ENCODE measurements around the gene SEC14L3.

DNA sequence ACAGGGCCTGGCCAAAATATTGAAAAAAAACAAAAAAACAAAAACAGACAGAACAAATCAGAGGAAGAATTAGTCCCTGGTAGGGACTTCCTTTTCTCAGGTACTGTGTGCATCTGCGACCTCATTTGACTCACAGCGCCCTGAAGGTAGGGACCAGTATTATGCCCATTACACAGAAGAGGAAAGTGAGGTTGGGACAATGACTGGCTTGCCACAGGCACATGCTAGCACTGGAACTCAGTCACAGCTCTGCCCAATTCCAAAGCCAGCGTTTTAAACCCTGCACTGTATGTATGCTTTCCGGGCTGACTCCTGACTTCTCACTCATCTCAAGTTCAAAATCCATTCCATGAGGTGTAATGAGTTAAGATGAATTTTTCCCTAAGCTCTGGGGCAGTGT, 30.3 kb upstream of the SEC14L3 start:
- TF ChIP-seq, protein P1, sequence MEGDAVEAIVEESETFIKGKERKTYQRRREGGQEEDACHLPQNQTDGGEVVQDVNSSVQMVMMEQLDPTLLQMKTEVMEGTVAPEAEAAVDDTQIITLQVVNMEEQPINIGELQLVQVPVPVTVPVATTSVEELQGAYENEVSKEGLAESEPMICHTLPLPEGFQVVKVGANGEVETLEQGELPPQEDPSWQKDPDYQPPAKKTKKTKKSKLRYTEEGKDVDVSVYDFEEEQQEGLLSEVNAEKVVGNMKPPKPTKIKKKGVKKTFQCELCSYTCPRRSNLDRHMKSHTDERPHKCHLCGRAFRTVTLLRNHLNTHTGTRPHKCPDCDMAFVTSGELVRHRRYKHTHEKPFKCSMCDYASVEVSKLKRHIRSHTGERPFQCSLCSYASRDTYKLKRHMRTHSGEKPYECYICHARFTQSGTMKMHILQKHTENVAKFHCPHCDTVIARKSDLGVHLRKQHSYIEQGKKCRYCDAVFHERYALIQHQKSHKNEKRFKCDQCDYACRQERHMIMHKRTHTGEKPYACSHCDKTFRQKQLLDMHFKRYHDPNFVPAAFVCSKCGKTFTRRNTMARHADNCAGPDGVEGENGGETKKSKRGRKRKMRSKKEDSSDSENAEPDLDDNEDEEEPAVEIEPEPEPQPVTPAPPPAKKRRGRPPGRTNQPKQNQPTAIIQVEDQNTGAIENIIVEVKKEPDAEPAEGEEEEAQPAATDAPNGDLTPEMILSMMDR (IDR thresholded peaks at IDR 0.05) = no peak
- no peak for TF ChIP-seq POLR2A (IDR thresholded peaks at IDR 0.05)
